GM12864 (cell line): ENCODE data around the gene SLC27A2.

Experiments used
- DNase-seq: peaks from one replicate; pipeline ENCODE4 v3.0.0-alpha.2; 2011; ENCODE audit warnings: low read depth
- H3K4me3 ChIP-seq: 2 replicates; pipeline ENCODE4 v1.5.1; 2011; ENCODE audit warnings: mild to moderate bottlenecking, low read depth, low read length, control low read depth
- TF ChIP-seq, protein P1 (sequence below): IDR thresholded peaks from 2 replicates; pipeline ENCODE4 v1.5.1; 2011; ENCODE audit warnings: low read depth, mild to moderate bottlenecking, moderate library complexity, low read length, control low read depth, inconsistent platforms; ENCODE audit errors: missing control alignments

SLC27A2 gene

GRCh38 chr15:50140098-50140497, 41.9 kb upstream of the SLC27A2 start:
- H3K4me3 ChIP-seq = no peak overlapping the region
- DNase-seq = no peak
- TF ChIP-seq, protein P1, sequence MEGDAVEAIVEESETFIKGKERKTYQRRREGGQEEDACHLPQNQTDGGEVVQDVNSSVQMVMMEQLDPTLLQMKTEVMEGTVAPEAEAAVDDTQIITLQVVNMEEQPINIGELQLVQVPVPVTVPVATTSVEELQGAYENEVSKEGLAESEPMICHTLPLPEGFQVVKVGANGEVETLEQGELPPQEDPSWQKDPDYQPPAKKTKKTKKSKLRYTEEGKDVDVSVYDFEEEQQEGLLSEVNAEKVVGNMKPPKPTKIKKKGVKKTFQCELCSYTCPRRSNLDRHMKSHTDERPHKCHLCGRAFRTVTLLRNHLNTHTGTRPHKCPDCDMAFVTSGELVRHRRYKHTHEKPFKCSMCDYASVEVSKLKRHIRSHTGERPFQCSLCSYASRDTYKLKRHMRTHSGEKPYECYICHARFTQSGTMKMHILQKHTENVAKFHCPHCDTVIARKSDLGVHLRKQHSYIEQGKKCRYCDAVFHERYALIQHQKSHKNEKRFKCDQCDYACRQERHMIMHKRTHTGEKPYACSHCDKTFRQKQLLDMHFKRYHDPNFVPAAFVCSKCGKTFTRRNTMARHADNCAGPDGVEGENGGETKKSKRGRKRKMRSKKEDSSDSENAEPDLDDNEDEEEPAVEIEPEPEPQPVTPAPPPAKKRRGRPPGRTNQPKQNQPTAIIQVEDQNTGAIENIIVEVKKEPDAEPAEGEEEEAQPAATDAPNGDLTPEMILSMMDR = no peak

DNA sequence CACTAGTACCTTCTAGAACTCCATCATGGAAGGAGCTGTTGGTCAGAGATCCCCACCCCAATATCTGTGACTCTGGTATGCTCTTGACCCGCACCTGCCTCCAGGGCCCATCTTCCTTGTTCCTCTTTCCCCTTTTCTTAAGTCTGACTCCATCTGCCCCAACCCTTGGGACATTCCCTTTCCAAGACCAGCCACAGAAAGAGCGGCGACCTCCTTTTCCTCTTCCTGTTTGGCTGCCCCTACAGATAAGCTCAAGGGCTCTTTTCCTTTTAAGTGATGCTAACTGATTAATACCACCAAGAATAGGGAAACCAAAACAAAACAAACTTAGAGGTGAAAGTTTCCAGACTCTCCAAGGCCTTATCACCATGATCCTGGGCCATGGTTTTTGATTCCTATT, 41.0 kb upstream of the SLC27A2 start:
- no peak for DNase-seq
- TF ChIP-seq, protein P1 = no peak
- no peak overlapping the region for H3K4me3 ChIP-seq

DNA sequence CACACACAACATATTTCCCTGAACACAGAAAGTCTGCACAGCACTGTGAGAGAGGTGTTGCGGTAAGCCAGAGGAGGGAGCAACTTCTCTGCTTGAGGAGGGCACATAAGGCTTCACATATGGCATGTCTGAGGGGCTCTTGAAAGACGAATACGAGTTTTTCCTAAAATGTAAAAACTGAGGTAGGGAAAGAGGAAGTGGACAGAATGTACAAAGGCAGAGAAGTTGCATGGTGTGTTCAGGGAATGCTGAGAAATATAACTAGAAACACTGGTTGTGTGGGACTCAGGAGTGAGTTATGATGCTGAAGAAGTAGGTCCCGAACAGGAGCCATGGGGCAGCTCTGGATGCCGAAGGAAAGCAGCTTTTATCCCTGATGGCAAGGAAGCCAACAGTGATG, 40.1 kb upstream of the SLC27A2 start:
- H3K4me3 ChIP-seq = no peak overlapping the region
- TF ChIP-seq, protein P1 = no peak
- no peak for DNase-seq

- TF ChIP-seq, protein P1 = no peak
- H3K4me3 ChIP-seq = no peak overlapping the region
- DNase-seq = no peak
Measured at GRCh38 chr15:50143255-50143860, 38.6 kb upstream of the SLC27A2 start.

DNA sequence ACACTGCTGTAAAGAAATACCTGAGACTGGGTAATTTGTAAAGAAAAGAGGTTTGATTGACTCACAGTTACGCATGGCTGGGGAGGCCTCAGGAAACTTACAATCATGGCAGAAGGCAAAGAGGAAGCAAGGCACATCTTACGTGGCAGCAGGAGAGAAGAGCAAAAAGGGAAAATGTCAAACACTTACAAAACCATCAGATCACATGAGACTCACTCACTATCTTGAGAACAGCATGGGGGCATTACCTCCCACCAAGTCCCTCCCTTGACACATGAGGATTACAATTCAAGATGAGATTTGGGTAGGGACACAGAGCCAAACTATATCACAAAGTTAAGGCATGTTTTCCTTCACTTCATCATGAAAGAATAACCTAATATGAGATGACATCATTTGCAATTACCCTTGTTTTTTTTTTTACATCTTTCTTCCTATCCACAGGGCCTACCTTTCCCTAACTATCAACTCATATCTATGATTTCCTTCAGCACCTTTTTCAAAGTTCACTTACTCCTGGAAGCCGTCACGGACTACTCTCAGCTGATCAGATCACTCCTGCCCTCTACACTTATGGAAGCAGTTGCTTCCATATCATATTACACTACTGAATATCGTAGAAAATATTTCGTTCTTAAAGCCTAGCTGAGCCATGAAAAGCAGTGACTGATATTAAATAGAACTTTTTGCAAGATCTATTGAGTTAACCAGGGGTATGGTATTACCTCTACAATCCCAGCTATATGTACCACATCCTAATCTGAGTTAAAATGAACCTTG, 37.5 kb upstream of the SLC27A2 start:
- DNase-seq = no peak
- TF ChIP-seq, protein P1 = no peak
- H3K4me3 ChIP-seq = no peak overlapping the region

DNA sequence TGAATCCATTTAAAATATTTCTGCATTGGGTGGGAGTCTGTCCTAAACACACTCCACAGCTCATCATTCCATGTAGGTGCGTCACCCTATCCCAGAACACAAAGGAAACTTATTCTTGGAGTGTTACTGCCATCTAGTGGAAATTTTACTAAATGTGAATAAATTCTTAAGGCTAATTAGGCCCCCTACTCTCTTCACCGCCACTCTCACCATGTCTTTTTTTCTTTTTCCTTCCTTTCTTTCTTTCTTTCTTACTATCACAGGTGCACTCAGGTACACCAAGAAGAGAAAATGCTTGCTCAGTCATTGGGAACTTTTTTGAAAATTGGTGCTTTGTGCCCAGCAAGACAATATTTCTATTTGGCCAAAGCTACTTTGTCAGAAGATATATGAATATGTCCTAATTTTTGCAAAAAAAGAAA, 36.5 kb upstream of the SLC27A2 start:
- DNase-seq = no peak
- no peak overlapping the region for H3K4me3 ChIP-seq
- TF ChIP-seq, protein P1 = peak; percentile 37

- no peak overlapping the region for H3K4me3 ChIP-seq
- no peak for DNase-seq
- TF ChIP-seq, protein P1 = no peak
Measured at GRCh38 chr15:50146632-50147031, 35.4 kb upstream of the SLC27A2 start.
